ENCODE measurements around the gene APOL3.
"Not testable (repeated sequence)": the region's sequence is repeated elsewhere in the genome, so short reads cannot be mapped to it uniquely, and the experiment has no call there.

Gene APOL3

GRCh38 chr22:36160499-36160942 lies at the start of gene APOL3:
APOL3 (minus strand) TSS chr22:36160755; CDS start chr22:36149055, 11,700 bp downstream.
- DNase-seq, result peak; percentile 77

- DNase-seq, result no peak
These were observed 49.7 kb upstream of the APOL3 start for GRCh38 chr22:36210224-36210623.

- not testable (repeated sequence) for DNase-seq
These were observed 48.9 kb upstream of the APOL3 start for GRCh38 chr22:36209488-36209908.

- DNase-seq, result no peak
These were observed 48.4 kb upstream of the APOL3 start for GRCh38 chr22:36208914-36209313.

- no peak for DNase-seq
These were observed 47.7 kb upstream of the APOL3 start for GRCh38 chr22:36208162-36208765.

GRCh38 chr22:36206255-36206654 lies 45.7 kb upstream of the APOL3 start:
- DNase-seq, result no peak

- not testable (repeated sequence) for DNase-seq
These were observed 45.0 kb upstream of the APOL3 start for GRCh38 chr22:36205573-36205972.

- DNase-seq, result no peak
These were observed 44.1 kb upstream of the APOL3 start for GRCh38 chr22:36204632-36205015.

GRCh38 chr22:36204001-36204631 lies 43.6 kb upstream of the APOL3 start:
- no peak for DNase-seq

- not testable (repeated sequence) for DNase-seq
These were observed 42.9 kb upstream of the APOL3 start for GRCh38 chr22:36203441-36203840.

- peak; percentile 46 for DNase-seq
These were observed 42.4 kb upstream of the APOL3 start for GRCh38 chr22:36202906-36203305.

- DNase-seq, result peak; percentile 92
These were observed 41.2 kb upstream of the APOL3 start, which contains the start of gene APOL4 for GRCh38 chr22:36201630-36202319. APOL4 (minus strand) TSS chr22:36201809; CDS start chr22:36201734, 75 bp downstream.

- DNase-seq, result not testable (repeated sequence)
These were observed 40.5 kb upstream of the APOL3 start for GRCh38 chr22:36201025-36201424.

GRCh38 chr22:36199001-36199551 lies 38.5 kb upstream of the APOL3 start:
- no peak for DNase-seq

- DNase-seq, result no peak
These were observed 38.0 kb upstream of the APOL3 start for GRCh38 chr22:36198536-36198935.

- peak; percentile 57 for DNase-seq
These were observed 37.1 kb upstream of the APOL3 start for GRCh38 chr22:36197514-36198146.

- peak; percentile 73 for DNase-seq
These were observed 36.5 kb upstream of the APOL3 start for GRCh38 chr22:36197065-36197440.

- DNase-seq, result no peak
These were observed 35.9 kb upstream of the APOL3 start for GRCh38 chr22:36196254-36197064.

- DNase-seq, result peak; percentile 83
These were observed 34.4 kb upstream of the APOL3 start for GRCh38 chr22:36194971-36195370.

GRCh38 chr22:36194385-36194784 lies 33.8 kb upstream of the APOL3 start:
- DNase-seq, result no peak

- DNase-seq, result no peak
These were observed 33.0 kb upstream of the APOL3 start for GRCh38 chr22:36193577-36193976.

- no peak for DNase-seq
These were observed 32.6 kb upstream of the APOL3 start for GRCh38 chr22:36193171-36193570.

Data from femur (tissue), 1 donor.